ENCODE data around the gene PDLIM1.

Gene PDLIM1

GRCh38 chr10:95287281-95287680, 3.5 kb downstream of the PDLIM1 start:
- no peak for DNase-seq

- DNase-seq, result no peak
Measured at GRCh38 chr10:95286707-95287106, 4.1 kb downstream of the PDLIM1 start.

GRCh38 chr10:95285556-95285955, 5.2 kb downstream of the PDLIM1 start:
- no peak for DNase-seq

- DNase-seq, result no peak
Measured at GRCh38 chr10:95284807-95285206, 6.0 kb downstream of the PDLIM1 start.

- no peak for DNase-seq
Measured at GRCh38 chr10:95282107-95282506, 8.7 kb downstream of the PDLIM1 start.

GRCh38 chr10:95281206-95281605, 9.6 kb downstream of the PDLIM1 start:
- DNase-seq, result no peak

- no peak for DNase-seq
Measured at GRCh38 chr10:95280637-95281036, 10.2 kb downstream of the PDLIM1 start.

GRCh38 chr10:95279042-95279820, 11.6 kb downstream of the PDLIM1 start:
- no peak for DNase-seq

GRCh38 chr10:95278061-95278988, 12.5 kb downstream of the PDLIM1 start:
- DNase-seq, result no peak

- no peak for DNase-seq
Measured at GRCh38 chr10:95277614-95278013, 13.2 kb downstream of the PDLIM1 start.

GRCh38 chr10:95277201-95277570, 13.6 kb downstream of the PDLIM1 start:
- DNase-seq, result no peak

- DNase-seq, result no peak
Measured at GRCh38 chr10:95276367-95277200, 14.2 kb downstream of the PDLIM1 start.

- no peak for DNase-seq
Measured at GRCh38 chr10:95275726-95276366, 15.0 kb downstream of the PDLIM1 start.

- DNase-seq, result no peak
Measured at GRCh38 chr10:95273393-95274312, 17.1 kb downstream of the PDLIM1 start.

- DNase-seq, result no peak
Measured at GRCh38 chr10:95268438-95268837, 22.4 kb downstream of the PDLIM1 start.

GRCh38 chr10:95267251-95267650, 23.6 kb downstream of the PDLIM1 start:
- no peak for DNase-seq

- no peak for DNase-seq
Measured at GRCh38 chr10:95266674-95267095, 24.1 kb downstream of the PDLIM1 start.

- no peak for DNase-seq
Measured at GRCh38 chr10:95265572-95265971, 25.2 kb downstream of the PDLIM1 start.

- DNase-seq, result no peak
Measured at GRCh38 chr10:95264227-95265051, 26.4 kb downstream of the PDLIM1 start.

- no peak for DNase-seq
Measured at GRCh38 chr10:95263864-95264226, 27.0 kb downstream of the PDLIM1 start.
